GM18517 (cell line): Measurements from ENCODE around the gene AGBL3.
"Not testable (repeated sequence)": the region's sequence is repeated elsewhere in the genome, so short reads cannot be mapped to it uniquely, and the experiment has no call there.

ENCODE experiments used
- ATAC-seq: cut with Tn5 transposase; IDR thresholded peaks from one replicate; pipeline ENCODE4 v1.9.1; 2021; ENCODE audit warnings: mild to moderate bottlenecking, moderate library complexity; ENCODE audit not compliant: unreplicated experiment

The AGBL3 gene

DNA sequence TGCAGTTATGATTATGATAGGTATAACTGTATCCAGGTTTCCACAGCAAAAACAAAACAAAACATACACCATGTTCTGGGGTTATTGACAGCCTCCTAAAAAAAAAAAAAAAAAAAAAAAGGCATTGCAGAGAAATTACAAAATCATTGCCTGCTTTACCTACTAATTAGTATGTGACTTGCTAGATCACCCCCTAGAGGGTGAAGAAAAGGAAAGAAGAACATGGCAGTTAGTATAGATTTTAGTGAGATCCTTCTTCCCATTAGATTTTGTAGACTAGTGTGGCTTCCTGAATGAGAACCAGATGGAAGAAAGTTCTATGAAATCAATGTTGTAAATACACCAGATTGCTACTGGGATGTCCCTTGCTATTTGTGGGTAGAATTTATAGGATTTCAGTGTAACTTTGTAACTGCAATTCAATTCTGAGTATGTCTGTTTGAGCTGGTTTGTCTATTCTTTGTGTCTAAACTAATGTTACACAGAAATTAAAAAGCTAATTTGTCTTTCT is 24.0 kb upstream of the AGBL3 start:
- ATAC-seq: no peak

DNA sequence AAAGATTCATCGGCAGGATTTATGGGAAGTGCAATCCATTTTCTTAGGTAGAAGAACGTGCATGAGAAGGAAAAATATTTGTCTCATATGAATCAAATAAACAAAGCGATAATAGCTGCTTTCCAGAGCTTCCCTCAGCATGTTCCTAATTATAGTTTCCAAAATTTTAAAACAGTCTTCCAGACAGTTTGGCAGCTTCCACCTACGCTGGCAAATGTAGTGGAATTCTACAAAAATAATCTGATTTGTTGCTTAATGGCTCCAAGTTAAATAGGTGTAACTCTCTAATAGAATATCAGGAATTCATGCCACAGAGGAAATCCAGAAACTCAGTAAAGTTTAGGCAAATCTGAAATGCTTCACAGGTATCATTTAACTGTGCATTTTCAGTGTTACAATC is 23.3 kb upstream of the AGBL3 start:
- no peak for ATAC-seq

DNA sequence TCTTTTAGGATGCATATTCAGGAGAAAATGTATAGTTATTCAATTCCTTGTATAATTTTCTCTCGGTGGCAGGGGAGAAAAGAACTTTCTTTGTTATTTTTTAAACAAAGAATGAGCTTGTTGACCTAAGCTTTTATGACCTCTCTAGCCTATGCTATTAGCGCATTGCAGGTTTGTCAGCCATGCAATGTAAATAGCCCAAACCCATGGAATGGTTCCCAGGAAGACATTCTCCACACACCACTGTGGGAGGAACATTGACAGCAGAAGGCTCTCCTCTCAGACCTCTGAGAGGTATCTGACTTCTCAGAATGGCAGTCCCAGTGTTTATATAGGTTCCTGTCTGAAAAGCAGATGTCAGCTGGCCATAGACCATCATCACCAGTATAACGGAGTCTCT is 19.6 kb upstream of the AGBL3 start:
- ATAC-seq: no peak

DNA sequence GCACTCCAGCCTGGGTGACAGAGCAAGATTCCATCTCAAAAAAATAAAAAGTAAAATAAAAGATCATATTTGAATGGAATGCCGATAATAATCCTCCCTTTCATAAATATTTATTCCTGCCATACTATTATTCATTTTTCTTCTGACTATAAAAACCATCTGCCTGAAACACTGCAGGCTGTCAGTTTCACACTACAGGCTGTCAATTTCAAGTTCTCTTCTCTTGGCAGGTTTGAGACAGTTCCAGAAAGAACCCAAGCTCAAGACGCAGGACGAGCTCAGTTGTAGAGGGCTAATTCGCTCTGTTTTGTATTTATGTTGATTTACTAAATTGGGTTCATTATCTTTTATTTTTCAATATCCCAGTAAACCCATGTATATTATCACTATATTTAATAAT is 18.2 kb upstream of the AGBL3 start:
- no peak for ATAC-seq

DNA sequence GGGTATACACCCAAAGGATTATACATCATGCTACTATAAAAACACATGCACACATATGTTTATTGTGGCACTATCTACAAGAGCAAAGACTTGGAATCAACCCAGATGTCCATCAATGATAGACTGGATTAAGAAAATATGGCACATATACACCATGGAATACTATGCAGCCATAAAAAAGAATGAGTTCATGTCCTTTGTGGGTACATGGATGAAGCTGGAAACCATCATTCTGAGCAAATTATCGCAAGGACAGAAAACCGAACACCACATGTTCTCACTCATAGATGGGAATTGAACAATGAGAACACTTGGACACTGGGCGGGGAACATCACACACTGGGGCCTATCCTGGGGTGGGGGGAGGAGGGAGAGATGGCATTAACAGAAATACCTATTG is 4.7 kb upstream of the AGBL3 start:
- not testable (repeated sequence) for ATAC-seq

DNA sequence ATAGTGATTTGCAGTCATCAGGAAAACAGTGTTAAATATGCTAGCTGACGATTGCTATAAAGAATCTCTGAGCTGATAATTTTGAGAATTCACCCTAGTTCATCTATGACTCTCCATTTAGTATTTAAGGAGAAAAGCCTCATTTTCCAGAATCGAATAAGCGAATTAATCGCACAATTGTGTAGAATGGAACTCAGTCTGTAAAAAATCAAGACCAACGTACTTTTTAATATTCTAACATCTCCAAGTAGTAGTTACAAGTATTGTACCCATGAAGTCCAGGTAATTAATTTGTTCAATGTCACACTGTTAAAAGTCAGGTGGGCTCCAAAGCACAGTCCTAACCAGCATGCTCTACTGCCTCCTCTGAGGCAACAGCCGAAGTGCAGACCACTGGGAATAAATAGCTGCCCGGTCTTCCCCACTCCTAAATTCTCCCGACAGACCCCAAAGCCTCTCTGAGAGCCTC is 380 bp upstream of the AGBL3 start:
- ATAC-seq: peak; percentile 37

DNA sequence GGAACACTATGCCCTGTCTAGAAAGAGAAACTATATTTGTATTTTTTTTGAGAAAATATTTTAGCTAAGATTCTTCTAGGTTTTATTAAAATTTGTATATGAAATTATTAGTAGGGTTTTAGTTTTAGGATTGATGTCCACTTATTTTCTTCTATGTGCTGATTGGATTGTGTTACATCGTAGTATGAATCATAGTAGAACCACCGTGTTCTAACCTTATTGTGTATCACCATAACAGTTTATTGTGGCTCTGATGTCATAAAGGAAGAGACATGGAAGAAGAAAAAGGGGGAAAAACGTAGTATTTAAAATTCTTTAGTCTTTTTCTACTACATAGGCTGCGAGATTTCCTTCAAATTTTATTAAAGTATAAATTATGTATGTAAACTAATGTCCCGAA is 1.9 kb downstream of the AGBL3 start:
- no peak for ATAC-seq

DNA sequence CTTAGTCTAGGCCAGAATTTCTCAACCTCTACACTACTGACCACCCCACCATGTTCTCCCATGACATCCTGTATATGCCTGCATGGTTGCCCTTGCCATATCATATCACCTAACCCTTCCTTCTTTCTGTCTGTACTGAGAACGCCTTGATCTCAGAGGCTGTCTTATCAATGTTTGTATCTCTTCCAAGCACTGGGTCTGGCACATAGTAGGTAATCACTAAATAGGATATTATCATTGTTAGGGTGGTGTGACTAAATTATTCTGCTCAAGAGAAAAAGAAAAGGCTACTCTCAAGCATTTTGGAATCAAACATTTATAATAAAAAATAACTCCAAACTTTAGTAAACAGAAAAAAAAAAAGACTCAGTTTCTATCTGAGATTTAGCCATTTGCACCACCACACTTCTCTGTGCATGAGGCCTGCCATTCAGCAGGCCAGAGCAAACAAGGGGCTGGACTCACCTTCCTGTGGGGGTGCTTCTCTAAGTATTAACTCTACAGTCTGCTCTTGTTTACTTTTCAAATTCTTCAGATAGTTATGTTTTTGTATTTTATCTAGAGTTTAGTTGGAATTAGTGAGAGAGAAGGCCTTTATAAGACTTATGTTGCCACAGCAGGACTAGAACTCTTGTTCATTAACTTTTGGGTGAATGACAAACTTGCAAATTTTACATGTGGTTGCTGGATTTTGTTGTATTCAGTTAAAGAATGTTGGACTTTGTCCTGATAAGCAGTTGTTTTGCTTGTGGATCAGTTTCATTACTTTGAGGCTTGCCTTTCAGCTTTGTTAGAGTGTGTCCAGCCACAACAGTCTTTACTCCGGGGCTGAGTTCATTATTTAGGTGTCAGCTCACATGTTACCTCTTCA is 5.4 kb downstream of the AGBL3 start:
- ATAC-seq: no peak

DNA sequence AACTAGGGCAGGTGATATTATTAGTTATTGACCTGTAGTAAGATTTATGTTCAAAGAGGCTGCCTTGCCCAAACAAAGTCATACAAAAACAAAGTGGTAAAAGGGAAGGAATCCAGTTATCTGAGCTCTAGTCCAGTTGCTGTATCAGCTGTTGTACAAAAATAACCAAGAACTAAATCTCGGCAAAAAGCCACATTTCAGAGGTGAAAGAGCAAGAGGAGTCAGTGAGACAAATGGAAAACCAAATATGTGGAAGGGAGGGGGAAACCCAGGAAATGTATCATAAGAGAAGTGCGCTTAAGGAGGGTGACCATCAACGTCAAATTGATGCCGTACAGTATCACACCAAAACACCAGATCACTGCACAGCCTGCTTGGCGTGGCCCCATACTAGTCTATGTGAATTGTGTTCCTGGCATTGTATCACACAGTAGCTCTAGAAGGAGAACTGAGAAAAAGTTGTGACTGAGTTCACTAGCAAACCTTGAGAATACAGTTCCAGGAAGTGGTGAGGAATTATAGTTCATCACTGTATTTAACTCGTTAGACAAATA is 6.4 kb downstream of the AGBL3 start:
- peak; percentile 69 for ATAC-seq

DNA sequence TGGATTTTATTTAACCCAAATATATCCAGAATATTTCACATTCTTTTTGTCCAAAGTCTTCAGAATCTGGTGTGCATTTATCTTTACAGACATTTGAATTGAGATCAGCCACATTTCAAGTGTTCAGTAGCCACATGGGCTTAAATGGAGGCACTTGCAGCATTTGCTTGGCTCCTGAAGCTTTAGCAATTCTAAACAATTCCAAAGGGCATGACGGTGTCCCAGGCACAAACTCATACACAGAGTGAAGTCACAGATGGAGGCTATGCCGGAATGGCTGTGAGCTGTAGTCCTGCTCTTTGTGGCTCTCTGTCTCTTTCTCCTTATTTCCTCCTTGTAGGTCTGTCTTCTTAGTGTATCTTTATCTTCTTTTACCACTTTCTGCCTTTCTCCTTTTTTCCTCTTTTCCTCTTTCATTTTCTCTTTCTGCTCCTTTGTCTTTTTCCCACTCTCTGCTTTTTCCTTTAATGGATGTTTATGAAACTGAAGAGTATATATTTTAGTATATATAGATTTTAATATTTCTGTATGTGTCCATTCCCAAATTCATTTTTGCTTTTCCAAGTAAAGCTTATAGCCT is 7.7 kb downstream of the AGBL3 start:
- ATAC-seq: no peak

DNA sequence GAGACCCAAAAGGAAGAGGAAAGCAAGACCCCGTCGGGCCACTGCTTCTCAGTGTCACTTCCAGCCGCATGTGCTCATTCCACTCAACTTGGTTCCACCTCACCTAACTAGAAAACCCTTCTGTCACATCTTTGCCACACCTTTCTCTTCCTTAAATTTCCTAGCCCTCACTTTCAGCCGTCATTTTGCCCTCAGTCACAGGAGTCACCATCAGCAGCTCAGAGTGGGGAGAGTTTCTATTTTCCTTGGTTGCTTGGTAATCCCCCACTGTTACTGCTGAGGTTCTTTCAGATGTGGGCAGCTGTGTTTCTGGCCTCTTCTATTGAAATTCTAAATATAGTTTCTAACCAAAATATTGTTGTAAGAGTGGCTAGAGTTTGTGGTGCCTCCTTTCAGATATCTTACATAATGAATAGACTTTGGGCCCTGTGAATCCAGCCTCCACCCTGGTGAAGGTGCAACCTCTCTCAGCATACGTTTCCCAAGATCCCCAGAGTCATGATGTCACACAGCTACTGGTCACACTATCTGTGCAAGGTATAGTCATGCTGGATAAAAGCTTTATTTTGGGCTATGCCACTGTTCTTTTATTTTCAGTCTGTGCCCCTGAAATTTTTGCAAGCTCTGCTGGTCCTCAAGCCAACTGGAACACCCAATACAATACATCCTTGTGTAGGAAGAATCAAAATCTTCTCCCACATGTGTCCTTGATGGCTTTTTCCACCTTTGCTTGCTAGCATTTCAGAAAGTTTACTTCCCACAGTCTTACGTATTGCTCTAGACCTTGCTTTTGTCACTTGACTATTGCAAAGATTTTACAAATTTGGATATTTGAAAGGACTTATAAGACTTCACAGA is 9.2 kb downstream of the AGBL3 start:
- peak; percentile 53 for ATAC-seq

DNA sequence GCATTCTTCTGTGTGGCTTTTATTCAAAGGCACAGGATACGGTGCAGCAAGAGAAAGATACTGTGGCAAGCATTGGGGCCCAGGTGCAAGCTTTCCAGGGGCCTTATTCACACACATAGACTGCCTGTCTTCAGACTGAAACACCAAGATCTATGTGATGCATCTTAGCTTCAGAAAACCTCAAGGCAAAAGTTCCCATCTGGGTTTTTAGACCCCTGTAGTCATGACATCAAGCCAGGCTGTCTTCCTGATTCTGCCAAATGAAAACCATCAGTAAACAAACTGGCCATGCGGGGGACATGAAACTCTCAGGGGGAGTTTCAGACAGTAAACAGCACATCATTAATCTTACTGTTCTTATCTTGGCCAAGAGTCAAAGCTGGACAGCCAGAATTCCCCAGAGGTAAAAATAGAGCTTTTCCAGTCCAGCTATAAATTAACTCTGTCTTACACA is 9.8 kb downstream of the AGBL3 start:
- peak; percentile 49 for ATAC-seq

DNA sequence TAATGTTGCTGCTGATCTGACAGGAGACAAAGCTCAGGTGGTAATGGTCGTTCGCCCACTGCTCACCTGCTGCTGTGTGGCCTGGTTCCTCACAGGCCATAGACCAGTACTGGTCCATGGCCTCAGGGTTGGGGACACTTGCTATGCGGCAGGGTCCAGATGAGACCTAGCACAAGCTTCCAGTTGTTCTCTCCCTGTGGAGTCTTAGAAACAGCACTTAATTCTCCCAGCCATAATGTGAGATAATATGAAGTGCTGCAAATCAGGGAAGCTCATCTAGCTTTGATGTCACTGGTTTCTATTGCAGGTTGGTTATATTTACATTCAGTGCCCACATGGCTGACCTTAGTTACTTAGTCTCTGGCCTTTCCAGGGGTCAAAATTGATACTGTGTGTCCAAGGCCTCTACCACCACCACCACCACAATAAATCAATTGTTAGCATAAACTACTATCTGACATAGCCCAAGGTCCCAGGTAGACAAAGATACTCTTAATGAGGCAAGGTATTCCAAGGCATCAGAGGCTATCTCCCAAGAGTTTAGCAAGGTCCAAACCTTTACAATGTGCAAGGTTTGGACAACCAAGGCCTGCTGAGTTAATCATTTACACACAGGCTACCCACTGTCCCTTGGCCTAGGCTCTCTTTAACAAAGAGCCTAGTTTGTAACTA is 11.0 kb downstream of the AGBL3 start:
- no peak for ATAC-seq

DNA sequence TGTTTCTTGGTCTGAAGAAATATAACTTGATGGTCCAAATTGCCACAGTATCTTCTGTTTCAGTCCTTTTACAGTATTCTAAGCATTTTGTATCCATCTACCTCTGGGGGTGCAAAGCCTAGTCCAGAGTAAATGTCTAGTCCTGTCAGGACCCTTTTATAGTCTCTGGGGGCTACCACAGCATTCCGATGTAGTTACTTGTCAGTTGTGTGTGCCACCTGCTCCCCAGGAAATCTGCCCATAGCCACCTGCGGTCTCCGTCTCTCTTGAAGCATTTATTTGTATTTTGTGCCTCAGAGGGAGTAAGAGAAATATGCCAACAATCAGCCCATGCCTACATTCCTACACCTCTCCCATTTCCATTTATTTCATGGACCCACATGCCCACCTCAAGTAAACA is 12.8 kb downstream of the AGBL3 start:
- ATAC-seq: no peak

DNA sequence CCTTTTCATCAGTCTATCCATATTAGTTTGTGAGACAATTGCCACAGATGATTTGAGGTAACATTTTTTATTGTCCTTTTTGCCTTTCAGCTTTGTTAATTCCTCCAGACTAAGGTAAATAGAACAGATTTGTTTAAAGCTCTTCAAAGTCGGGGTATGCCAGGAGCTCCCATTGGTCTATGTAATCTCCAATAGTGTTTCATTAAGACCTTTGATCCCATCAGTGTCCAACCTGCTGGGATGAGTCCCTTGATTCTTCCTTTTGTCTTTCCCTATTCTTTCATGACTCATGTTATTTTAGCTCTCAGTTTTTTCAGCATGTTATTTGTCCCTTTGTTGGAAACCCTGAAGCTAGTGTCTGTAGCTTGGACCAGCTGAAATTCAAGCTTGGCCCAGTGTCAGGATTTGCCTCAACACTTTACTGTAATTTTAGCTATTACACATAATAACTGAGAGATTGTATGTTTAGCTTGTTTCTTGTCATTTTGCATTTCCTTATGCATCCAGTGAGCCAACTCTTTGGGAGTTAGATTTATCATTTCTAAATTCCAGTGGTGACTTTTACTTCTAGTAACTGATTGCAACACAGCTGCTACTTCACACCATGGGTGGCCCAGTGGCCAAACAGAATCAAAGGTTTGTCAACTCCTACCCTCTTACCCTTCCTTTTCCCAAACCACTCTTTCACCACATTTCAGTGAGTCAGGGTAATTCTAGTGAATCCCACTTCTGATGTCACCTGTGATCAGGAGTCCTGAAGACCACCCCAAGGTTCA is 15.3 kb downstream of the AGBL3 start:
- no peak for ATAC-seq

DNA sequence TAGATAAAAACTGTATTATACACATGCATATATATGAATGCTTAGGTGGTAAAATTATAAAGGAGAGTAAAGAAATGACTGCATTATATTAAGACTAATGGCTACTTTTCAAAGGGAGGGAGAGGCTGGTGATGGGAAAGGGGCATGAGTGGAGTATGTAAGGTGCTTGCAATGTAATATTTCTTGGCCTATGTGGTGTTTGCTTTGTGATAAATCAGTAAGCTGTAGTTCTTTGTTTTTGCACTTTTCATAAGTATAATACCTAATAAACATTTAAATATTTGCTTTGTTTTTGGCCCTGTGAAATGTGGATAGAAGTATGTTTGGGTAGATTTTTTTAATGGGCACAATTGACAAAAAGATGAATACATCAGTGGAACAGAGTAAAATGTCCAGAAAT is 25.9 kb downstream of the AGBL3 start:
- no peak for ATAC-seq

DNA sequence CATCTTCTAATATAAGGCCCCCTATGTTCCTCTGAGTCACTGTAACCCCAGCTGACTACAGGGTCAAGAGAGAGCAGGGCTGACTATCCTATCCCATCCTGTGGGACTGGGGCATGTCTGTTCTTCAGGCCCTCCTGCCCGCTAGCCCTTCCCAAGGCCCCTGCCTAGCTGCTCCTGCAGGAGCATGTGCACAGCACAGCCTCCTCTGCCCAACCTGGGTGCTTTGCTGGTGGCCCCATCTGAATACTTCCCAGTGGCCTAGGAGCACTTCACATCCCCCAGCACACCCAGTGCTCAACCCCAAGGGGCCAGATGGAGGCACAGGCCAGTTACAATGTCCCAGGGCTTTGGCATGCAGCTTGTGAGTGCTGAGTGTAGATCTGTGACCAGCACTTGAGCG is 37.3 kb downstream of the AGBL3 start:
- ATAC-seq: no peak

DNA sequence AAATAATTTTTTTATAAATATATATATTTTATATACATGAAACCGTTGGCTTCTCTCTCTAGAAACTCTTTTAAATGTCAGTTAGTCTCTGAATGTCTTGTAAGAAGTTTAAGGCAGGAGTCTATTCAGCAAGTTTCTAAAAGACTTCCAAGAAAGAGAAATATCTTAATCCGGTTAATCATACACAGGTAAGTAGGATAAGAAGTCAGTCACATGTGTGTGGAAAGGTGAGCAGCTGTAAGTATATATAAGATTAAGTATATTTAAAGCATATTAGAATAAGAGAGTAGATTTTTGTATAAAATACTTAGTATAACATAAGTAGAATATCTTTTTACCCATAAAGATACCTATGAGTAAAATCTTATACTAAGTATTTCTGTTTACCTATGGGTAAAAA is 48.9 kb downstream of the AGBL3 start:
- ATAC-seq: no peak

DNA sequence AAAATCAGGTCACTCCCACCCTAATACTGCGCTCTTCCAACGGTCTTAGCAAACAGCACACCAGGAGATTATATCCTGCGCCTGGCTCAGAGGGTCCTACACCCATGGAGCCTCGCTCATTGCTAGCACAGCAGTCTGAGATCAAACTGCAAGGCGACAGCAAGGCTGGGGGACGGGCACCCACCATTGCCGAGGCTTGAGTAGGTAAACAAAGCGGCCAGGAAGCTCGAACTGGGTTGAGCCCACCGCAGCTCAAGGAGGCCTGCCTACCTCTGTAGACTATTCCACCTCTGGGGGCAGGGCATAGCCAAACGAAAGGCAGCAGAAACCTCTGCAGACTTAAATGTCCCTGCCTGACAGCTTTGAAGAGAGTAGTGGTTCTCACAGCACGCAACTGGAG is 80.7 kb downstream of the AGBL3 start:
- not testable (repeated sequence) for ATAC-seq

DNA sequence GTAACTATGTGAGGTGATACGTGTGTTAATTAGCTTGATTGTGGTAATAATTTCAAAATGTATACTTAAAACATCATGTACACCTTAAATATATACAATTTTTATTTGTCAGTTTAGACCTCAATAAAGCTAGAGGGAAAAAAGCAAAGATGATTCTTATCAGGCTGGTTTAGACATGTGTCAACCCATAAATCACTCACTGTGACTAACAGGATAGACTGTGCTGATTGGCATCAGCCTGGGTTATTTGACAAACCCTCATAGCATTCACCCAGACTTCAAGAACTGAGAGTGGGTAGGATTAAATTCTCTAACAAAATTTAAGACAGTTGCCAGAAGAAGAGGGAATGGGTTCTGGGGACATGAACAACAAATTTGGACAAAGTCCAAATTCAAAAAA is 87.8 kb downstream of the AGBL3 start:
- ATAC-seq: no peak
